GM10248 (cell line): ENCODE data around the gene ARF1.

Experiments
- CTCF ChIA-PET: fragments of 300-600 bp; sonication (Branson Sonifier 250); formaldehyde crosslinking; extraction: SDS; loops from one replicate; lab custom pipeline; 2021; ENCODE audit warnings: antibody characterized with exemption; lab: Yijun Ruan, JAX
- POLR2A ChIA-PET: fragments of 350-650 bp; sonication (Branson Sonifier 250); formaldehyde crosslinking; extraction: SDS; loops from one replicate; lab custom pipeline; 2020; ENCODE audit warnings: antibody characterized with exemption; lab: Yijun Ruan, JAX
- DNase-seq: peaks from one replicate; pipeline ENCODE4 v3.0.0; 2012; ENCODE audit errors: extremely low spot score
- CTCF ChIP-seq: IDR thresholded peaks from 2 replicates; pipeline ENCODE4 v1.5.1; 2012; ENCODE audit warnings: mild to moderate bottlenecking, low read depth; ENCODE audit errors: extremely low read depth, missing control alignments, control extremely low read depth

ARF1 gene

GRCh38 chr1:228104526-228105269, 22.2 kb downstream of the ARF1 start:
- POLR2A ChIA-PET = no interaction called here
- TF ChIP-seq CTCF = no peak
- CTCF ChIA-PET = no interaction called here
- no peak for DNase-seq

- DNase-seq = no peak
- ChIA-PET CTCF (interaction anchor here (1.9 kb wide), 1 partner anchor 26 kb away, joined by 10 read pairs; no protein-coding TSS in a partner anchor), POLR2A (interaction anchor here (1.5 kb wide), 1 partner anchor 23 kb away, joined by 5 read pairs; the partner anchor contains the start of gene ARF1)
- TF ChIP-seq CTCF = no peak
These were observed 22.9 kb downstream of the ARF1 start for GRCh38 chr1:228105270-228105995.

GRCh38 chr1:228105996-228106799, 23.7 kb downstream of the ARF1 start:
- no peak for DNase-seq
- ChIA-PET CTCF (interaction anchor here (1.4 to 1.9 kb wide), 3 partner anchors 18 to 60 kb away, joined by 3 to 10 read pairs (median 7); no protein-coding TSS in a partner anchor), POLR2A (interaction anchor here (1.5 kb wide), 1 partner anchor 24 kb away, joined by 5 read pairs; the partner anchor contains the start of gene ARF1)
- TF ChIP-seq CTCF = no peak

- CTCF ChIA-PET = interaction anchor here (1.4 to 1.9 kb wide), 3 partner anchors 18 to 60 kb away, joined by 3 to 10 read pairs (median 7); no protein-coding TSS in a partner anchor
- POLR2A ChIA-PET = interaction anchor here (1.5 kb wide), 1 partner anchor 25 kb away, joined by 5 read pairs; the partner anchor contains the start of gene ARF1
- no peak for DNase-seq
- TF ChIP-seq CTCF = no peak
These were observed 24.2 kb downstream of the ARF1 start for GRCh38 chr1:228106800-228107054.

GRCh38 chr1:228107636-228108035, 25.1 kb downstream of the ARF1 start:
- DNase-seq = no peak
- ChIA-PET POLR2A (no interaction called here), CTCF (interaction anchor here (0.9 to 1.9 kb wide), 3 partner anchors 17 to 59 kb away, joined by 3 to 10 read pairs (median 3); partner anchors contain the start of gene IBA57)
- TF ChIP-seq CTCF = no peak
